Omental fat pad (tissue), 4 donors: ENCODE data around the gene C9orf43. TPM values are rescaled to one million over a fixed set of nuclear protein-coding genes. Genes with fewer than 3 reads are reported as not detected.
"Not testable (repeated sequence)": the region's sequence is repeated elsewhere in the genome, so short reads cannot be mapped to it uniquely, and the experiment has no call there.

Experiments used
- ATAC-seq: fragments of 150-250 bp; one replicate; pipeline ENCODE4 v1.9.1; 2016; ENCODE audit warnings: mild to moderate bottlenecking, moderate library complexity; ENCODE audit not compliant: low FRiP score
- DNase-seq: peaks from one replicate; pipeline ENCODE4 v3.0.0-alpha.2; 2019; ENCODE audit warnings: low spot score
- CTCF ChIP-seq, 3 donors: fragments of 450-650 bp; IDR thresholded peaks; one replicate each; pipeline ENCODE4 v1.5.1; 2016 to 2017; ENCODE audit warnings: antibody characterized with exemption in 3 of 3, mild to moderate bottlenecking in 3 of 3, moderate library complexity in 2 of 3
- total RNA-seq, 4 donors: library from RNA; depleted of rRNA; stranded (reverse); fragments of >200 nt; gene quantifications; one replicate each; pipeline ENCODE4 v1.1.0, GENCODE V29; 2016

The C9orf43 gene
- total RNA-seq, 4 donors from 2014 or later: 0.37 to 0.96 (median 0.53) TPM

DNA sequence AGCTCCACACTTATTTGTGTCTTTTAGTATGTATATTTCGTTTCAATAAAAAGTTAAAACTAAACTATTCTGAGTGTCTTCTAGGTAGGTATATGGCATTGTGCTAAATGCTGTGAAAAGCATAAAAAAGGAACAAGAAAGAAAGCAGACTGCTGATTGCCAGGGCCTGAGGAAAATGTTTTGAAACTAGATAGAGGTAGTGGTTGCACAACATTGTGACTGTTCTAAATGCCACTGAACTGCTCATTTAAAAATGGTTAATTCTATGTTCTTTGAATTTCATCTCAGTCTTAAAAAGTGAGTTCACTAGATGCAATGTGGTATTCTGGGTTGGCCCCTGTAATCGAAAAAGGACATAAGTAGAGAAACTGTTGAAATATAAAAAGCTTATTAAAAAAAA lies 6.9 kb upstream of the C9orf43 start:
- no peak for DNase-seq
- no peak for ATAC-seq
- TF ChIP-seq CTCF (IDR thresholded peaks at IDR 0.05): no peak

- DNase-seq, ATAC-seq: not testable (repeated sequence)
Observed at GRCh38 chr9:113406353-113406752, 4.2 kb upstream of the C9orf43 start.

DNA sequence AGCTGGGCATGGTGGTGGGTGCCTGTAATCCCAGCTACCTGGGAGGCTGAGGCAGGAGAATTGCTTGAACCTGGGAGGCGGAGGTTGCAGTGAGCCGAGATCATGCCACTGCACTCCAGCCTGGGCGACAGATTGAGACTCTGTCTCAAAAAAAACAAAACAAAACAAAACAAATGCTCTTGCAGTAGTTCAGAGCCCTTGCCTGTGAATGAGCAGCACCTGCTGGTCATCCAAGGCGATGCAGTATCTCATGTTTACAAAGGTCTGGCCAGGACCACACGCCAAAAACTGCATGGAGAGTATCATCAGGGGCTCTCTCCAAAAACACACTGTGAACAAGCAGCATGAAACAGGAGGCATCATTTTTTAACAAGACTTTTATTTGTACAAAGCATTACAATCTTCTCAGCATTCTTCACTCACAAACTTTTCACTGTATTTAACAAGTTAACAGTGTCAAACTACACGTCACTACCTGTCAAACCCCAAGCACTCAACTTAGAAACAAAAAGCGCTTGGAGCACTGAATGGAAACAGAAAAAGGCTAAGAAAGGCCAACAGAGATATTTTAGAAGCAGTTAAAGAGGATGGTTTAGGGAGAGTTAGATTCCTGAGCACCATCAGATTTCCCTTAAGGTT lies 3.6 kb upstream of the C9orf43 start:
- ATAC-seq: not testable (repeated sequence)
- peak in 1 of 3 donors; percentile 42 for TF ChIP-seq CTCF (IDR thresholded peaks at IDR 0.05)
- peak; percentile 42 for DNase-seq

GRCh38 chr9:113409481-113409880 lies 1.1 kb upstream of the C9orf43 start:
- ATAC-seq (no peak), DNase-seq (no peak)
- TF ChIP-seq CTCF (IDR thresholded peaks at IDR 0.05): no peak

DNA sequence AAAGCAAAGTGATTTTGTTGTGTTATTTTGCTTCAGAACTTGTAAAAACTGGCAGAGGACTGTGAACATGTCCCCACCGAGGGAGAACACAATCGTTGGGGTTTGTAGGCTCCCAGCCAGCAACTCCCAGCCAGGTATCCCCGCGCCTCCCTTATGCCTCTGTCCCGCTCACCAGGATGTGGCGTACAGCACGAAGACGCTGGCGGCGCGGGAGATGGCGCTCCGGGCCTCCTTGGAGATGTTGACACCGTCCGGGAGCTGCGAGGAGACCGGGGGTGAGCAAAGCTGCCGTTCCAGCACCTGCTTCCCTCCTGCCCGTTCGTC lies 702 bp upstream of the C9orf43 start:
- no peak for TF ChIP-seq CTCF (IDR thresholded peaks at IDR 0.05)
- DNase-seq (no peak), ATAC-seq (peak; percentile 10)

DNA sequence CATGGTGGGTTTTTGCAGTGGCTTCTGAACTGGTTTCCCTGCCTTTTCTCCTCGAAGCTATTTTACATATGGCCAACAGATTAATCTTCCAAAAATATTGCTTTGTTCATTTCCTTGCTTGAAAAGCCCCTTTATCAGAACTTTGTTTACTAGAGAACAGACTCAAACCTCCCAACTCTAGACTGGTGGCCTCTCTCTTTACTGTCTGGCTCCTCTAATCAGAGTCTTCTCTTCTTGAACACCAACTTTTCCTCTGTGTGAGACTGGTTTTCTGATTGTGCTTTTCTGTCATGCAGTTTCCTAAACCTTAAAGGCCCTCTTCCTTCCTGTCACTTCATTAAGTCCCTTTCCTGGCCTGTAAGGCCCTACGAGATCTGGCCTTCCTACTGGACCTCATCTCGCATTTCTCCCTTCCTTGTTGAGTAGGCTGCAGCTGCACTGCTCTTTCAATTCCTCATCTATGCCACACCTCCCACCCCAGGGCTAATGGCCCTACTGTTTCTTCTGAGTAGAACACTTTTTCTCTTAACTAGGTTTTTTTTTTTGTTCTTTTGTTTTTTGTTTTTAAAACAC lies 5.7 kb downstream of the C9orf43 start:
- no peak for TF ChIP-seq CTCF (IDR thresholded peaks at IDR 0.05)
- no peak for ATAC-seq

DNA sequence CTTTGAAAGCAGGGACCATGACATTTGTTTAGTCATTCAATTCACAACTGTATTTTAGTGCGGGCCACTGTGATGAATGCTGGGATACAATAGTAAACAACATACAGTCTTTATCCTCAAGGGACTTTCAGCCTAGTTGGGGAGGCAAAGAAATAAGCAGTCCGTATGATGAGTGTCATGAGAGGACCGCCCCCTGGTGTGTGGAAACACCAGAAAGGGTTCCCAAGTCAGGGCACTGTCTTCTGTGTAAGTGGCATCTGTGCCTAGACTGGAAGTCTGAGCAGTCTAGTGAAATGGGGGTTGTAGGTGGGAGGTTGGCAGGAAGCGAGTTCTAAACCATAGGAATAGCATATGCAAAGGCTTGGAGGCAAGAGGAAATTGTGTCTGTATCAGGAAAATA lies 6.8 kb downstream of the C9orf43 start:
- DNase-seq (no peak), ATAC-seq (no peak)
- no peak for TF ChIP-seq CTCF (IDR thresholded peaks at IDR 0.05)

More for the DNA sequence above, 5.7 kb downstream of the C9orf43 start:
- DNase-seq: no peak
